Measurements from ENCODE around the gene CDT1.
A peak's percentile ranks its signal among the peaks of the same experiment; 100 is the strongest.

The CDT1 gene

GRCh38 chr16:88803264-88803987, at the start of gene CDT1:
Gene CDT1, plus strand, starts transcription at chr16:88803789. Its CDS starts 43 bp downstream, at chr16:88803832.
- peak within 1 kb of the TSS; percentile 67 for H3K27ac ChIP-seq (ENCODE audit: low read depth, low read length)
- no peaks in the 10 kb centered on the region for H3K27me3 ChIP-seq (ENCODE audit: insufficient read depth, low read length)
- peaks cover 33% of the 10 kb centered on the region for H3K79me2 ChIP-seq (ENCODE audit: control insufficient read depth, insufficient read depth, low read length, unreplicated experiment)
- peaks cover 13% of the 10 kb centered on the region; the same call in 1 of the 2 replicates for H3K36me3 ChIP-seq (ENCODE audit: insufficient read depth, low read length)
- peaks cover 7% of the 10 kb centered on the region for H3K4me1 ChIP-seq (ENCODE audit: control insufficient read depth, insufficient read depth, low read length, unreplicated experiment)
- peak within 1 kb of the TSS; percentile 98 for H3K4me3 ChIP-seq (ENCODE audit: low read depth, low read length)
- peak within 1 kb of the TSS; percentile 37 for H2AFZ ChIP-seq (ENCODE audit: low read length, unreplicated experiment)

GRCh38 chr16:88754109-88754911, 49.3 kb upstream of the CDT1 start:
- peak overlapping the region; percentile 13; the same call in 1 of the 2 replicates for H3K27ac ChIP-seq (ENCODE audit: low read depth, low read length)
- H3K4me3 ChIP-seq (ENCODE audit: low read depth, low read length), result no peak overlapping the region
- 0 out of 2 replicates have a peak, but pooled peaks cover 2% of the 10 kb centered on the region for H3K36me3 ChIP-seq (ENCODE audit: insufficient read depth, low read length)
- peaks cover 76% of the 10 kb centered on the region for H3K79me2 ChIP-seq (ENCODE audit: control insufficient read depth, insufficient read depth, low read length, unreplicated experiment)
- no peaks in the 10 kb centered on the region for H3K27me3 ChIP-seq (ENCODE audit: insufficient read depth, low read length)
- H3K4me1 ChIP-seq (ENCODE audit: control insufficient read depth, insufficient read depth, low read length, unreplicated experiment), result no peaks in the 10 kb centered on the region
- no peak overlapping the region for H2AFZ ChIP-seq (ENCODE audit: low read length, unreplicated experiment)

GRCh38 chr16:88754912-88755744, 48.5 kb upstream of the CDT1 start:
- Histone ChIP-seq H3K27me3 (ENCODE audit: insufficient read depth, low read length) (no peaks in the 10 kb centered on the region), H3K4me3 (ENCODE audit: low read depth, low read length) (no peak overlapping the region), H3K36me3 (ENCODE audit: insufficient read depth, low read length) (0 out of 2 replicates have a peak, but pooled peaks cover 2% of the 10 kb centered on the region), H3K4me1 (ENCODE audit: control insufficient read depth, insufficient read depth, low read length, unreplicated experiment) (no peaks in the 10 kb centered on the region), H3K27ac (ENCODE audit: low read depth, low read length) (no peak overlapping the region), H2AFZ (ENCODE audit: low read length, unreplicated experiment) (no peak overlapping the region), H3K79me2 (ENCODE audit: control insufficient read depth, insufficient read depth, low read length, unreplicated experiment) (peaks cover 82% of the 10 kb centered on the region)

GRCh38 chr16:88755745-88756443, 47.7 kb upstream of the CDT1 start:
- no peak overlapping the region for H3K4me3 ChIP-seq (ENCODE audit: low read depth, low read length)
- H3K79me2 ChIP-seq (ENCODE audit: control insufficient read depth, insufficient read depth, low read length, unreplicated experiment), result peaks cover 83% of the 10 kb centered on the region
- no peak overlapping the region for H3K27ac ChIP-seq (ENCODE audit: low read depth, low read length)
- H3K4me1 ChIP-seq (ENCODE audit: control insufficient read depth, insufficient read depth, low read length, unreplicated experiment), result no peaks in the 10 kb centered on the region
- no peaks in the 10 kb centered on the region for H3K27me3 ChIP-seq (ENCODE audit: insufficient read depth, low read length)
- H2AFZ ChIP-seq (ENCODE audit: low read length, unreplicated experiment), result no peak overlapping the region
- 0 out of 2 replicates have a peak, but pooled peaks cover 2% of the 10 kb centered on the region for H3K36me3 ChIP-seq (ENCODE audit: insufficient read depth, low read length)

GRCh38 chr16:88758227-88758943, 45.2 kb upstream of the CDT1 start:
- no peak overlapping the region for H3K4me3 ChIP-seq (ENCODE audit: low read depth, low read length)
- H3K4me1 ChIP-seq (ENCODE audit: control insufficient read depth, insufficient read depth, low read length, unreplicated experiment), result no peaks in the 10 kb centered on the region
- H2AFZ ChIP-seq (ENCODE audit: low read length, unreplicated experiment), result no peak overlapping the region
- no peaks in the 10 kb centered on the region for H3K36me3 ChIP-seq (ENCODE audit: insufficient read depth, low read length)
- no peak overlapping the region for H3K27ac ChIP-seq (ENCODE audit: low read depth, low read length)
- no peaks in the 10 kb centered on the region for H3K27me3 ChIP-seq (ENCODE audit: insufficient read depth, low read length)
- peaks cover 94% of the 10 kb centered on the region for H3K79me2 ChIP-seq (ENCODE audit: control insufficient read depth, insufficient read depth, low read length, unreplicated experiment)

- Histone ChIP-seq H2AFZ (ENCODE audit: low read length, unreplicated experiment) (no peak overlapping the region), H3K4me3 (ENCODE audit: low read depth, low read length) (no peak overlapping the region), H3K27me3 (ENCODE audit: insufficient read depth, low read length) (no peaks in the 10 kb centered on the region), H3K4me1 (ENCODE audit: control insufficient read depth, insufficient read depth, low read length, unreplicated experiment) (no peaks in the 10 kb centered on the region), H3K36me3 (ENCODE audit: insufficient read depth, low read length) (no peaks in the 10 kb centered on the region), H3K27ac (ENCODE audit: low read depth, low read length) (no peak overlapping the region), H3K79me2 (ENCODE audit: control insufficient read depth, insufficient read depth, low read length, unreplicated experiment) (peaks cover 95% of the 10 kb centered on the region)
These were observed 44.7 kb upstream of the CDT1 start for GRCh38 chr16:88758944-88759244.

- Histone ChIP-seq H3K79me2 (ENCODE audit: control insufficient read depth, insufficient read depth, low read length, unreplicated experiment) (peaks cover 93% of the 10 kb centered on the region), H3K27ac (ENCODE audit: low read depth, low read length) (no peak overlapping the region), H3K36me3 (ENCODE audit: insufficient read depth, low read length) (no peaks in the 10 kb centered on the region), H3K4me3 (ENCODE audit: low read depth, low read length) (no peak overlapping the region), H2AFZ (ENCODE audit: low read length, unreplicated experiment) (no peak overlapping the region), H3K27me3 (ENCODE audit: insufficient read depth, low read length) (no peaks in the 10 kb centered on the region), H3K4me1 (ENCODE audit: control insufficient read depth, insufficient read depth, low read length, unreplicated experiment) (no peaks in the 10 kb centered on the region)
These were observed 44.2 kb upstream of the CDT1 start for GRCh38 chr16:88759245-88759975.

- Histone ChIP-seq H3K79me2 (ENCODE audit: control insufficient read depth, insufficient read depth, low read length, unreplicated experiment) (peaks cover 91% of the 10 kb centered on the region), H2AFZ (ENCODE audit: low read length, unreplicated experiment) (no peak overlapping the region), H3K4me3 (ENCODE audit: low read depth, low read length) (no peak overlapping the region), H3K27ac (ENCODE audit: low read depth, low read length) (no peak overlapping the region), H3K36me3 (ENCODE audit: insufficient read depth, low read length) (no peaks in the 10 kb centered on the region), H3K27me3 (ENCODE audit: insufficient read depth, low read length) (no peaks in the 10 kb centered on the region), H3K4me1 (ENCODE audit: control insufficient read depth, insufficient read depth, low read length, unreplicated experiment) (no peaks in the 10 kb centered on the region)
These were observed 43.6 kb upstream of the CDT1 start for GRCh38 chr16:88759976-88760350.

- H3K27me3 ChIP-seq (ENCODE audit: insufficient read depth, low read length), result no peaks in the 10 kb centered on the region
- no peak overlapping the region for H3K4me3 ChIP-seq (ENCODE audit: low read depth, low read length)
- no peak overlapping the region for H2AFZ ChIP-seq (ENCODE audit: low read length, unreplicated experiment)
- peaks cover 91% of the 10 kb centered on the region for H3K79me2 ChIP-seq (ENCODE audit: control insufficient read depth, insufficient read depth, low read length, unreplicated experiment)
- H3K36me3 ChIP-seq (ENCODE audit: insufficient read depth, low read length), result no peaks in the 10 kb centered on the region
- H3K27ac ChIP-seq (ENCODE audit: low read depth, low read length), result no peak overlapping the region
- H3K4me1 ChIP-seq (ENCODE audit: control insufficient read depth, insufficient read depth, low read length, unreplicated experiment), result no peaks in the 10 kb centered on the region
These were observed 43.0 kb upstream of the CDT1 start for GRCh38 chr16:88760424-88761142.

All from ACC112 (cell line).